Esophagus (tissue), 2 donors: ENCODE data around the gene TWNK. TPM values are rescaled to one million over a fixed set of nuclear protein-coding genes. Genes with fewer than 3 reads are reported as not detected.

Experiments used
- H3K27ac ChIP-seq, 2 donors: one replicate each; pipeline ENCODE4 v1.5.1; 2013; ENCODE audit warnings: low read depth in 2 of 2, mild to moderate bottlenecking in 2 of 2, inconsistent platforms in 1 of 2, low read length in 1 of 2, moderate library complexity in 1 of 2
- H3K27me3 ChIP-seq, 2 donors: one replicate each; pipeline ENCODE4 v1.6.1; 2013; ENCODE audit warnings: low read length in 2 of 2, control low read depth in 1 of 2, mild to moderate bottlenecking in 1 of 2; ENCODE audit not compliant: insufficient read depth in 2 of 2, control insufficient read depth in 1 of 2
- H3K36me3 ChIP-seq, 2 donors: one replicate each; pipeline ENCODE4 v1.6.1; 2013; ENCODE audit warnings: low read length in 1 of 2; ENCODE audit not compliant: control insufficient read depth in 2 of 2, insufficient read depth in 2 of 2
- H3K4me1 ChIP-seq, 2 donors: one replicate each; pipeline ENCODE4 v1.6.1; 2013; ENCODE audit warnings: low read length in 1 of 2; ENCODE audit not compliant: control insufficient read depth in 2 of 2, insufficient read depth in 2 of 2
- H3K4me3 ChIP-seq, 2 donors: one replicate each; pipeline ENCODE4 v1.5.1; 2013; ENCODE audit warnings: low read length in 2 of 2, mild to moderate bottlenecking in 2 of 2, low read depth in 1 of 2, moderate library complexity in 1 of 2
- H3K9me3 ChIP-seq, 2 donors: one replicate each; pipeline ENCODE4 v1.6.1; 2013; ENCODE audit warnings: mild to moderate bottlenecking in 2 of 2, low read depth in 1 of 2, low read length in 1 of 2, moderate library complexity in 1 of 2; ENCODE audit not compliant: control insufficient read depth in 2 of 2, insufficient read depth in 1 of 2
- WGBS, 2 donors: extraction: QIAGEN DNeasy Blood & Tissue Kit; methylation state at CpG; one replicate each; pipeline ENCODE4 v1.1.7; 2013; 5-methylcytosine and 5-hydroxymethylcytosine counted together
- polyA plus RNA-seq, 2 donors: library from polyadenylated mRNA; stranded (reverse); fragments of 200-250 nt; gene quantifications; one replicate each; pipeline ENCODE4 v1.2.3, GENCODE V29; 2013
- donor health status: healthy with polysubstance abuse.
- donor health status: Bipolar disorder and iron deficiency.

Gene TWNK
- polyA plus RNA-seq, 2 donors = 3.6 to 7.1 TPM

DNA sequence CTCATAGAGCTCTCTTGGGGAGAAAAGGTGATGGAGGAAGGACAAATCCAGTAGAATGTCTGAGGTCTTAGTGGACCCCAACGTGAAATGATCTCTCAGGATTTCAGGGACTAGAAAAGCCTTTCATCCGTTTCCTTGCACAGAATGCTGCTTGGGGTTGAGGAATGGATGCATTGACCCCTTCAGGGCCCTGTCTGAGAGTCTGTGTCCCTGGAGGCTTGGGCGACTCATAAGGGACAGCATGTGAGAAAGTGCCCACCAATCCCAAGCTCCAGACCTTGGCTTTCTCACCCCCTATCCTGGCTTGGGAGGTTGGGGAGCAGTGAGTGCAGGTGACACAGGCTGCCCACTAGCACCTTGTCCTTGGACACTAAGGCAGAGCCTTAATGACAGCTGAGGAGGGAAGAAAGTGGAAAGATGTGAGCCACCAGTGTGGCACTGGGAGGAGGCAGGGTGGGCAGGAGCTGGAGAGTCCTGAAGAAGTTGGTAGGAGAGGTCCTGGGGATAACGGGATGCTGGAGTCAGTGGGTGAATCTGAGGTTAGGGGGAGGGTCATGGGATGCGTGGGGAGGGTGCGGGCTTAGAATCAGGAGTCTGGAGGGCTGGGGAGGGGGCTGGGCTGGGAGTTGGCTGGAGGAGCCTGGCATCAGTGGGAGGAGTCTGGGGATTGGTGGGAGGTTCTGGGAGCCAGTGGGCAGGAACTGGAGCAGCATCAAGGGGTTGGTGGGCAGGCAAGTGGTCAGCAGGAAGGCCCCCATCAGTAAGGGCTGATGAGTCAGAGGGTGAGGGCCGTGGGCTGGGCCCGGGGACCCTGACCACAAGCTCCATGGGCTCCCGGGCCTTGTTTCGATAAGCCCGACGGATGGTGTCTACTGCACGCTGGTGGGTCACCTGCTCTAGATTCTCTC is 20.8 kb downstream of the TWNK start:
- Histone ChIP-seq H3K4me3 (no peak overlapping the region), H3K27ac (peak overlapping the region in 1 of 2 donors; percentile 16), H3K36me3 (peaks cover 4 to 26% of the 10 kb centered on the region in 2 donors), H3K27me3 (no peaks in the 10 kb centered on the region), H3K4me1 (peaks cover 4 to 5% of the 10 kb centered on the region in 2 donors), H3K9me3 (no peaks in the 10 kb centered on the region)
- 59 to 63% methylated on average over 13 of the region's 13 CpGs for WGBS, 2 donors

DNA sequence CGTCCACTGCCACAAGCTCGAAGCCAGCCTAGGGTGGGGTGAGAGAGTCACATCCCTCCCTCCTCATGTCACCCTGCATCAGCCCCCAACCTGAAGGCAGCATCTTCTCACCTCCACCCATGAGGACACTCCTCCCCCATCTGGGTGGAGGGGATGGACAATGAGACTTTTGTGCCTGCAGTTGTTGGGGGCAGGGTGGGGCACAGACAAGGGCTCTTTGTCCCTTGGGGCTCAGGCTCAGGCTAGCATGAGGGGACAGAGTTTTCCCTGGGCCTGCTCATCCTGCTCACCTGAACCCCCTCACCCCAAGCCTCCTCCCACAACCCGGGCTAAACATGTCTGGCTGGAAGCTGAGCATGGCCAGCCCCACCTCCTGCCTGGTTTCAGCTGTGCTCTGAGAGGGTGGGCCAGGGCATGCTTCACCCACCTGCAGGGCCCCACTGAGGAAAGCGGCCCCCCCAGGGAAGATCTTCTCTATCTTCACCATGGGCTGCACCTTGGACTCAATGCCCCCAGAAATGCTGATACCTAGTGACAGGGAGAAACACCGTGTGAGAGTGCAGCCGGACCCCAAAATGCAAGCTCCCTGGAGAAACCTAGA is 21.6 kb downstream of the TWNK start:
- no peak overlapping the region for H3K4me3 ChIP-seq
- no peaks in the 10 kb centered on the region for H3K27me3 ChIP-seq
- H3K27ac ChIP-seq = no peak overlapping the region
- peaks cover 4 to 6% of the 10 kb centered on the region in 2 donors for H3K4me1 ChIP-seq
- H3K36me3 ChIP-seq = peaks cover under 1 to 20% of the 10 kb centered on the region in 2 donors
- WGBS, 2 donors = 80% methylated on average over 6 of the region's 6 CpGs
- H3K9me3 ChIP-seq = no peaks in the 10 kb centered on the region

DNA sequence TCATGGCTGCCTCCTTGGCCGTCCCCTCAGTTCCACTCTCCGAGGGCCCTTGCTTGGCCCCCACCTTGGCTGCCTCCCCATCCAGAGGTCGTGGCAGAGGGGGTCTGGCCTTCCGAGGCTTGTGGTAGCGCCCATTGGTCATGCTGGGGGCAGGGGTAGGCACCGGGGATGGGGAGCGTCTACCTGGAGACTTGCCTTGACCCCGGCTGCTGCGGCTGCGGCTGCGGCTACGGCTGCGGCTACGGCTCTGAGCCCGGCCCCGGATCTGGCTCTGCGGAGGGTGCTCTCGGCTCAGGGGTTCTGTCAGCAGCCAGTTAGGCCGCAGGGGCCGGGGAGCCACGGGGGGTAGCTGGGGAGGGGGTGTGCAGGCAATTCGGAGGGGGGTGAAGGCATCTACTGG is 23.0 kb downstream of the TWNK start:
- Histone ChIP-seq H3K4me1 (peaks cover 4 to 6% of the 10 kb centered on the region in 2 donors), H3K4me3 (no peak overlapping the region)
- 93 to 95% methylated on average over 22 of the region's 22 CpGs for WGBS, 2 donors

DNA sequence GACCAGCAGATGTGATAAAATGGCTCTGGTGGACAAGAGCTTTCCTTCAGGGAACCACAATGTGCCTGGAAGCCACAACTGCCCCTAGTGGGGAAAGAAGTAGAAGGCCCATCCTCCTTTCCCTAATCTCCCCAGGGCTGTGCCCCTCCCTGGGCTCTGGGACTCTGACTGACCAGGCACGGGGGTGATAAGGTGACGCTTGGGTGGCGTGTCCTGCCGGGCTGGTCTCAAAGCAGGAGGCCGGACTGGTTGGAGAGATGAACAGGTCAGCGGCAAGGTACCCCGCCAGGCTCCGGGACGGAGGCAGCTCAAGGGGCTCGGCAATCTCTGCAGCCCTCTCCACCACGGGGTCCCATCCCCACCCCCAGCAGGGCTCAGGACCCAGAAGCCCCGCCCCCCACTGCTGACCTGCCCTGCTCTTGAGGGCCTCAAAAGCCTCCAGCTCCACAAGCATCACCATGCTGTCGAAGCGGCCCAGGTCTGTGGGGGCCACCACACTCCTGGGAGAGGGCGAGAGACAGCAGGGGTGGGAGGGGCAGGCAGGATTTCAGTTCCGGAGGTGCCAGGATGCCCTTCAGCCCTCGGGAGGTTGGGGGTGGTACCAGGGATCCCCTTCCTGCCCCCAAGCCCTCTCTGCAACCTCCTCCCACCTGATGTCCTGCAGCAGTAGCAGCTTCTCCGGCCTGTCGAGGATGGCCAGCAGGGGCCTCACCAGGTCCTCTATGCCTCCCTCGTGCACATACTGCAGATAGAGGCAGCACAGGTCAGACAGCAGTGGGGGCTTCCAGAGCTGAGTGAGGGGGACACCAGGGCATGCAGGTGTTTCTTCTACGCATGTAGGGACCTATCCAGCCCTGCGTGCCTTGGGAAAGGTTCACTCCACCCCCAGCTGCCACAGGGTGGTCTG is 24.4 kb downstream of the TWNK start:
- Histone ChIP-seq H3K4me1 (peaks cover 4 to 6% of the 10 kb centered on the region in 2 donors), H3K27me3 (no peaks in the 10 kb centered on the region), H3K27ac (no peak overlapping the region), H3K36me3 (peaks cover 0 to 3% of the 10 kb centered on the region in 2 donors), H3K9me3 (no peaks in the 10 kb centered on the region), H3K4me3 (no peak overlapping the region)
- 63 to 65% methylated on average over 21 to 22 of the region's 22 CpGs for WGBS, 2 donors

More for the DNA sequence above, 23.0 kb downstream of the TWNK start:
- peaks cover 0 to 14% of the 10 kb centered on the region in 2 donors for H3K36me3 ChIP-seq
- H3K9me3 ChIP-seq = no peaks in the 10 kb centered on the region
- no peak overlapping the region for H3K27ac ChIP-seq
- H3K27me3 ChIP-seq = no peaks in the 10 kb centered on the region

GRCh38 chr10:101012525-101013364 is 25.4 kb downstream of the TWNK start:
- no peaks in the 10 kb centered on the region for H3K9me3 ChIP-seq

DNA sequence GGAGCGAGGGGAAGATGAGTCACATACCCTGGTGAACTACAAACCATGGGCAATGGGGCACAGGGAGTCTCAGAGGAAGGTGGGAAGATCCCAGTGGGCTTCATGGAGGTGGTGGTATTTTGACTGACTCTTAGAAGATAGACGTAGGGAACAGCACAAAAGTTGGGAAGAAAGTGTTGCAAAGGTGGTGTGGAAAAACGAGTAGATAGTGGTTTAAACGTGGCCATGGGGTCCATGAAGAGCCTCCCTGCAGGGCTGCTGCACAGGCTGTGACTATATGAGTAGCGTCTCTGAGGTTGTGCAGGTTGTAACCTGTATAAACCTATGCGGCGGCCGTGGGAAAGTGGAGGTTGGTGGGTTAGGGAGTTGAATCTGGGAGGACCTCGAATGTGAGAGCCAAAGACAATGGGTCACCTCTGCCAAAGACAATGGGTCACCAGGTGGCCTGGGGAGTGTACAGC is 26.1 kb downstream of the TWNK start:
- Histone ChIP-seq H3K4me1 (peaks cover 4 to 6% of the 10 kb centered on the region in 2 donors), H3K27me3 (no peaks in the 10 kb centered on the region), H3K27ac (peak overlapping the region in 1 of 2 donors; percentile 40), H3K36me3 (no peaks in the 10 kb centered on the region), H3K4me3 (no peak overlapping the region), H3K9me3 (no peaks in the 10 kb centered on the region)
- 30 to 33% methylated on average over 9 of the region's 9 CpGs for WGBS, 2 donors

More at GRCh38 chr10:101012525-101013364, 25.4 kb downstream of the TWNK start:
- Histone ChIP-seq H3K4me1 (peaks cover 4 to 6% of the 10 kb centered on the region in 2 donors), H3K4me3 (no peak overlapping the region), H3K36me3 (no peaks in the 10 kb centered on the region), H3K27me3 (no peaks in the 10 kb centered on the region), H3K27ac (peak overlapping the region in 1 of 2 donors; percentile 40)
- 18 to 22% methylated on average over 14 of the region's 14 CpGs for WGBS, 2 donors

- peaks cover 0 to 3% of the 10 kb centered on the region in 2 donors for H3K4me1 ChIP-seq
- no peaks in the 10 kb centered on the region for H3K27me3 ChIP-seq
- H3K36me3 ChIP-seq = no peaks in the 10 kb centered on the region
- 17 to 18% methylated on average over 11 of the region's 11 CpGs for WGBS, 2 donors
- H3K4me3 ChIP-seq = no peak overlapping the region
- H3K9me3 ChIP-seq = no peaks in the 10 kb centered on the region
- H3K27ac ChIP-seq = no peak overlapping the region
Measured at GRCh38 chr10:101014230-101014884, 27.0 kb downstream of the TWNK start.

GRCh38 chr10:101014966-101015581 is 27.7 kb downstream of the TWNK start:
- 31 to 41% methylated on average over 6 to 7 of the region's 7 CpGs for WGBS, 2 donors
- Histone ChIP-seq H3K4me3 (no peak overlapping the region), H3K4me1 (peaks cover 0 to 3% of the 10 kb centered on the region in 2 donors), H3K9me3 (no peaks in the 10 kb centered on the region), H3K27ac (no peak overlapping the region), H3K36me3 (no peaks in the 10 kb centered on the region), H3K27me3 (no peaks in the 10 kb centered on the region)
